Measurements from ENCODE around the gene HDGF. TPM values are rescaled to one million over a fixed set of nuclear protein-coding genes. Genes with fewer than 3 reads are reported as not detected.

HDGF gene
- total RNA-seq, 2 experiments from 2014 or later = 232 to 235 TPM

DNA sequence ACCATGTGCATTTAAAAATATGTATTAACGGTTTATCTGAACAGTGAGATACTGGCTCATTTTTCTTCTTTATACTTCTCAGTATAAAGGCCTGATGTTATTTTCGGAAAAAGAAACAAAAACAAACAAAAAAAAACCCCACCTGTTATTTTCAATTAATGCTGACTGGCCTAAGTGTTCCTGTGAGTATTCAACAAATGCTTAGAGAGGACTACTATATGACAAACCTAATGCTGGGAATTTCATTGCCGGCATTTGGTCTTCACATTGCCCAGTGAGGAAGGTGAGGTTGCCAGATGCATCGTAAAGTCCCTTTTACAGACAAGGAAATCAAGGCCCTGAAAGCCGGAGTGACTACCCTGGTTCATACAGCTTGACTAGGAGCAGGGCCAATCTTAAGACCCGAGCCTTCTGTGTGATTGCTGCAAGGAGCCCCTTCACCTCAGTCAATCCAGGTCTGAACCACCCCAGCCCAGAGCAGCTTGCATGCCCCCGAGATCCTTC, 11.2 kb downstream of the HDGF start:
- ChIA-PET CTCF (interaction anchor here (1.0 to 5.0 kb wide), 4 partner anchors 12 to 51 kb away, joined by 3 to 71 read pairs (median 5); partner anchors contain the start of genes ISG20L2, METTL25B and PRCC), POLR2A (interaction anchor here (1.3 to 5.1 kb wide), 5 partner anchors 11 to 76 kb away, joined by 5 to 89 read pairs (median 19); partner anchors contain the start of genes HDGF, ISG20L2, METTL25B and PRCC)
- Mint-ChIP-seq H3K36me3 (ENCODE audit: low read depth) (peaks cover 69% of the 10 kb centered on the region), H3K27ac (peak overlapping the region; percentile 95), H3K4me3 (peak overlapping the region; percentile 98), H3K9me3 (no peaks in the 10 kb centered on the region), H3K4me1 (ENCODE audit: low read depth) (peaks cover 43% of the 10 kb centered on the region), H3K27me3 (no peaks in the 10 kb centered on the region)
- intact Hi-C loops (cut with micrococcal nuclease) = loop anchor here (1.0 kb wide), 1 partner anchor 11 kb away; no protein-coding TSS in a partner anchor
- TF ChIP-seq, protein P1, sequence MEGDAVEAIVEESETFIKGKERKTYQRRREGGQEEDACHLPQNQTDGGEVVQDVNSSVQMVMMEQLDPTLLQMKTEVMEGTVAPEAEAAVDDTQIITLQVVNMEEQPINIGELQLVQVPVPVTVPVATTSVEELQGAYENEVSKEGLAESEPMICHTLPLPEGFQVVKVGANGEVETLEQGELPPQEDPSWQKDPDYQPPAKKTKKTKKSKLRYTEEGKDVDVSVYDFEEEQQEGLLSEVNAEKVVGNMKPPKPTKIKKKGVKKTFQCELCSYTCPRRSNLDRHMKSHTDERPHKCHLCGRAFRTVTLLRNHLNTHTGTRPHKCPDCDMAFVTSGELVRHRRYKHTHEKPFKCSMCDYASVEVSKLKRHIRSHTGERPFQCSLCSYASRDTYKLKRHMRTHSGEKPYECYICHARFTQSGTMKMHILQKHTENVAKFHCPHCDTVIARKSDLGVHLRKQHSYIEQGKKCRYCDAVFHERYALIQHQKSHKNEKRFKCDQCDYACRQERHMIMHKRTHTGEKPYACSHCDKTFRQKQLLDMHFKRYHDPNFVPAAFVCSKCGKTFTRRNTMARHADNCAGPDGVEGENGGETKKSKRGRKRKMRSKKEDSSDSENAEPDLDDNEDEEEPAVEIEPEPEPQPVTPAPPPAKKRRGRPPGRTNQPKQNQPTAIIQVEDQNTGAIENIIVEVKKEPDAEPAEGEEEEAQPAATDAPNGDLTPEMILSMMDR (IDR thresholded peaks at IDR 0.05) = no peak
- peak; percentile 3 for ATAC-seq
- no peak for DNase-seq

DNA sequence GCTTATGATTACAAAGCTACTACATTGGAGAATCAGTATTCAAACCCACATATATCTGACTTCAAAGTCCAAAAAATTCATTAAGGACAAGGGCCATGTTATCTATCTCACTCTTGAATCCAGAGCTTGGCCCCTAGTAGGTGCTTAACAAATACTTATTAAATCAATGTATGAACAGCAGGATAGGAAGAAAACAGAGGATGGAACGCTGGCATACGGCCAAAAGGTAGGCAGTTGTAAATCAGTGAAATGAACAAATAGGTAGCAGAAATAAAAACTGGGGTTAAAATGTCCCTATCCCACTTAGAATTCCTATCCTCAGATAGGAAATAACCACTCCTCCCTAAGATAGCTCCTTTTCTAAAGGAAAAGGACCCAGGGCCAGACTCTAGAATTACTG, 12.6 kb downstream of the HDGF start:
- ATAC-seq = no peak
- H3K4me3 Mint-ChIP-seq = peak overlapping the region; percentile 98
- peaks cover 59% of the 10 kb centered on the region for H3K36me3 Mint-ChIP-seq (ENCODE audit: low read depth)
- H3K27me3 Mint-ChIP-seq = no peaks in the 10 kb centered on the region
- H3K9me3 Mint-ChIP-seq = no peaks in the 10 kb centered on the region
- TF ChIP-seq, protein P1 (IDR thresholded peaks at IDR 0.05) = no peak
- no peak for DNase-seq
- ChIA-PET CTCF (interaction anchor here (1.0 to 1.5 kb wide), 4 partner anchors 13 to 50 kb away, joined by 3 to 9 read pairs (median 4); no protein-coding TSS in a partner anchor), POLR2A (interaction anchor here (5.1 kb wide), 1 partner anchor 10 kb away, joined by 89 read pairs; the partner anchor contains the start of genes ISG20L2 and METTL25B)
- H3K4me1 Mint-ChIP-seq (ENCODE audit: low read depth) = peaks cover 37% of the 10 kb centered on the region
- peak overlapping the region; percentile 74 for H3K27ac Mint-ChIP-seq
- intact Hi-C loops (cut with micrococcal nuclease) = no loop called here

DNA sequence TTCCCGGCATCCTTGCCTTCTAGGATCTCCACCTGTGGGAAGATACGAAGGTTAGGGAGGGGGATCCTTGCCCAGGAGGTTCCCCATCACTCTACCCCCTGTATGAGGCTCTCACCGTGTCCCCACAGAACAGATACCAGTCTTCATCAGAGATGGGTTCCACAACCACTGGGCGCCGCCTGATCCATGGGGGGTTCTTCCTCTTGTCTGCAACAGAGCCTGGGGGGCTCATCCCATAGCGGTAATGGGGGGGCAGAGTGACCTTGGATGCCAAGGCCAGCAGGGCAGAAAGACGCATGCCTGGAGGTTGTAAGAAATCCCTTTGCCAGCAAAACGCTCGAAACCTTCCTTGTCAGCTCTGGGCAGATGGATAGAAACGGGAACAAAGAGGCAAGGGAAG, 13.1 kb downstream of the HDGF start:
- TF ChIP-seq, protein P1 (IDR thresholded peaks at IDR 0.05) = no peak
- H3K27me3 Mint-ChIP-seq = no peaks in the 10 kb centered on the region
- no peak overlapping the region for H3K4me3 Mint-ChIP-seq
- H3K27ac Mint-ChIP-seq = peak overlapping the region; percentile 74
- H3K9me3 Mint-ChIP-seq = no peaks in the 10 kb centered on the region
- intact Hi-C loops (cut with micrococcal nuclease) = no loop called here
- no peak for DNase-seq
- H3K4me1 Mint-ChIP-seq (ENCODE audit: low read depth) = peaks cover 33% of the 10 kb centered on the region
- no peak for ATAC-seq
- ChIA-PET POLR2A (interaction anchor here (5.1 kb wide), 1 partner anchor 9 kb away, joined by 89 read pairs; the partner anchor contains the start of genes ISG20L2 and METTL25B), CTCF (interaction anchor here (1.0 to 1.5 kb wide), 4 partner anchors 13 to 50 kb away, joined by 3 to 9 read pairs (median 4); no protein-coding TSS in a partner anchor)
- H3K36me3 Mint-ChIP-seq (ENCODE audit: low read depth) = peaks cover 54% of the 10 kb centered on the region

DNA sequence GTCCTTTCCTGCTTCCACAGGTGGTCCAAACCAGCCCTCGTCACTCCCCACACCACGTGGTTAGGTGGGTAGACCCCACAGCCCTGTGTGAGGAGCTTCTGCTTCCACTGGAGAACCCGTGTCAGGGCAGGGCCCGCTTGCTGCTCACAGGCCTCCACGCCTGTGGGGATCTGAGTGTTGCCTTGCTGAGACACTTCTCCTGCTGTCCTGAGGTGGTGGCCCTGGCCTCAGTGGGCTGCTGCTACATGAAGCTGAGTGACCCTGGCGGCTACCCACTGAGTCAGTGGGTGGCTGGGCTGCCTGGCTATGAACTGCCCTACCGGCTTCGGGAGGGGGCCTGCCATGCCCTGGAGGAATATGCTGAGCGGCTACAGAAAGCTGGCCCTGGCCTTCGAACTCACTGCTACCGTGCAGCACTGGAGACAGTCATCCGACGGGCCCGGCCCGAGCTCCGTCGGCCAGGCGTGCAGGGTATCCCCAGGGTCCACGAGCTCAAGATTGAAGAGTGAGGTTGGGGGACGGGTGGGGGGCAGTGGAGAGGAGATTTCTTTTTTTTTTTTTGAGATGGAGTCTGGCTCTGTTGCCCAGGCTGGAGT, 17.4 kb downstream of the HDGF start:
- DNase-seq (no peak), ATAC-seq (no peak)
- intact Hi-C loops (cut with micrococcal nuclease) = no loop called here
- no peaks in the 10 kb centered on the region for H3K9me3 Mint-ChIP-seq
- H3K36me3 Mint-ChIP-seq (ENCODE audit: low read depth) = peaks cover 30% of the 10 kb centered on the region
- no peaks in the 10 kb centered on the region for H3K27me3 Mint-ChIP-seq
- TF ChIP-seq, protein P1 (IDR thresholded peaks at IDR 0.05) = no peak
- peaks cover 22% of the 10 kb centered on the region for H3K4me1 Mint-ChIP-seq (ENCODE audit: low read depth)
- no peak overlapping the region for H3K27ac Mint-ChIP-seq
- CTCF ChIA-PET = interaction anchor here (1.4 to 4.4 kb wide), 2 partner anchors 8 to 44 kb away, joined by 3 to 22 read pairs; no protein-coding TSS in a partner anchor
- no peak overlapping the region for H3K4me3 Mint-ChIP-seq
- POLR2A ChIA-PET = interaction anchor here (0.8 to 1.5 kb wide), 2 partner anchors 17 to 234 kb away, joined by 3 to 7 read pairs; partner anchors contain the start of gene HDGF

All from activated CD8-positive, alpha-beta T cell treated with anti-CD3 and anti-CD28 coated beads for 36 hours (primary cell).